DMS153 (cell line): ENCODE results near the gene MARCKSL1.
"Not testable (repeated sequence)": the region's sequence is repeated elsewhere in the genome, so short reads cannot be mapped to it uniquely, and the experiment has no call there.

ENCODE experiments used
- DNase-seq: peaks from one replicate; lab custom pipeline; 2025; lab: John Stamatoyannopoulos, UW

MARCKSL1 gene

GRCh38 chr1:32333251-32333963, 2.6 kb downstream of the MARCKSL1 start:
- DNase-seq = no peak

GRCh38 chr1:32332290-32333079, 3.5 kb downstream of the MARCKSL1 start:
- DNase-seq = no peak

GRCh38 chr1:32331549-32331948, 4.5 kb downstream of the MARCKSL1 start:
- no peak for DNase-seq

- DNase-seq = no peak
Observed at GRCh38 chr1:32330558-32331151, 5.4 kb downstream of the MARCKSL1 start.

- DNase-seq = no peak
Observed at GRCh38 chr1:32329931-32330466, 6.0 kb downstream of the MARCKSL1 start.

- no peak for DNase-seq
Observed at GRCh38 chr1:32327204-32327603, 8.8 kb downstream of the MARCKSL1 start.

- peak; percentile 41 for DNase-seq
Observed at GRCh38 chr1:32321712-32322291, 14.2 kb downstream of the MARCKSL1 start.

GRCh38 chr1:32318127-32318869, 17.7 kb downstream of the MARCKSL1 start:
- no peak for DNase-seq

GRCh38 chr1:32316903-32317277, 19.1 kb downstream of the MARCKSL1 start:
- no peak for DNase-seq

- DNase-seq = no peak
Observed at GRCh38 chr1:32311709-32312393, 24.2 kb downstream of the MARCKSL1 start.

- no peak for DNase-seq
Observed at GRCh38 chr1:32309960-32310359, 26.1 kb downstream of the MARCKSL1 start.

GRCh38 chr1:32307324-32307723, 28.7 kb downstream of the MARCKSL1 start:
- DNase-seq = no peak

GRCh38 chr1:32305310-32305709, 30.7 kb downstream of the MARCKSL1 start:
- no peak for DNase-seq

- no peak for DNase-seq
Observed at GRCh38 chr1:32303997-32304622, 31.9 kb downstream of the MARCKSL1 start.

- DNase-seq = no peak
Observed at GRCh38 chr1:32303358-32303757, 32.7 kb downstream of the MARCKSL1 start.

GRCh38 chr1:32299327-32299726, 36.7 kb downstream of the MARCKSL1 start:
- no peak for DNase-seq

- not testable (repeated sequence) for DNase-seq
Observed at GRCh38 chr1:32298211-32298610, 37.8 kb downstream of the MARCKSL1 start.

- DNase-seq = peak; percentile 96
Observed at GRCh38 chr1:32291708-32292538, 44.1 kb downstream of the MARCKSL1 start, which contains the start of gene HDAC1. Gene HDAC1 (plus strand): TSS chr1:32292083. CDS start chr1:32292170, 87 bp downstream.

GRCh38 chr1:32291145-32291707, 44.8 kb downstream of the MARCKSL1 start:
- DNase-seq = peak; percentile 38
